Loucy (cell line): ENCODE data around the gene ETNK2.

Experiments
- H2AFZ ChIP-seq: fragments of 200-600 bp; sonication (generic); 2 replicates; pipeline ENCODE4 v1.6.0; 2016; ENCODE audit warnings: antibody characterized with exemption, mild to moderate bottlenecking, low read length, moderate library complexity
- H3F3A ChIP-seq: fragments of 200-600 bp; 2 replicates; pipeline ENCODE4 v1.6.0; 2016; ENCODE audit warnings: antibody characterized with exemption, low read depth, mild to moderate bottlenecking
- H3K27me3 ChIP-seq: fragments of 200-600 bp; sonication (generic); 2 replicates; pipeline ENCODE4 v1.6.1; 2014; ENCODE audit warnings: low read length, mild to moderate bottlenecking; ENCODE audit not compliant: insufficient read depth, poor library complexity, severe bottlenecking
- H3K36me3 ChIP-seq: fragments of 200-600 bp; sonication (generic); 2 replicates; pipeline ENCODE4 v1.6.1; 2016; ENCODE audit warnings: low read length; ENCODE audit not compliant: insufficient read depth
- H3K4me1 ChIP-seq: fragments of 200-600 bp; sonication (generic); 2 replicates; pipeline ENCODE4 v1.5.1; 2014; ENCODE audit warnings: low read length, mild to moderate bottlenecking; ENCODE audit not compliant: insufficient read depth, poor library complexity, severe bottlenecking
- H3K4me2 ChIP-seq: fragments of 200-600 bp; sonication (generic); 2 replicates; pipeline ENCODE4 v1.6.0; 2014; ENCODE audit warnings: antibody characterized with exemption, low read length, low read depth, mild to moderate bottlenecking; ENCODE audit not compliant: poor library complexity, severe bottlenecking
- H3K4me3 ChIP-seq: fragments of 200-600 bp; sonication (generic); 2 replicates; pipeline ENCODE4 v1.5.1; 2014; ENCODE audit warnings: low read length, mild to moderate bottlenecking, mixed read lengths; ENCODE audit not compliant: poor library complexity, severe bottlenecking
- H3K79me2 ChIP-seq: fragments of 200-600 bp; sonication (generic); 2 replicates; pipeline ENCODE4 v1.6.1; 2014; ENCODE audit warnings: low read length; ENCODE audit not compliant: insufficient read depth
- H3K9ac ChIP-seq: fragments of 200-600 bp; sonication (generic); 2 replicates; pipeline ENCODE4 v1.6.0; 2014; ENCODE audit warnings: mild to moderate bottlenecking, low read depth, low read length, moderate library complexity; ENCODE audit not compliant: poor library complexity, severe bottlenecking
- H3K9me2 ChIP-seq: fragments of 200-600 bp; sonication (generic); replicated peaks from 2 replicates; pipeline ENCODE4 v1.6.1; 2016; ENCODE audit warnings: low read depth, low read length, mixed read lengths
- H3K9me3 ChIP-seq: fragments of 200-600 bp; sonication (generic); 2 replicates; pipeline ENCODE4 v1.6.1; 2014; ENCODE audit warnings: mild to moderate bottlenecking, antibody characterized with exemption, low read length, low read depth; ENCODE audit not compliant: insufficient read depth
- H4K20me1 ChIP-seq: fragments of 200-600 bp; sonication (generic); 2 replicates; pipeline ENCODE4 v1.6.0; 2014; ENCODE audit warnings: antibody characterized with exemption, low read length, mild to moderate bottlenecking; ENCODE audit not compliant: insufficient read depth, poor library complexity, severe bottlenecking
- CTCF ChIP-seq: fragments of 200-600 bp; sonication (generic); conservative IDR thresholded peaks from 2 replicates; pipeline ENCODE4 v1.5.1; 2014; ENCODE audit warnings: mild to moderate bottlenecking, antibody characterized with exemption, low read length
- EZH2phosphoT487 ChIP-seq: fragments of 200-600 bp; IDR thresholded peaks from 2 replicates; pipeline ENCODE4 v1.6.1; 2018; ENCODE audit warnings: antibody characterized with exemption, mild to moderate bottlenecking, moderate library complexity, borderline replicate concordance

ETNK2 gene

GRCh38 chr1:204128964-204129896 lies 22.6 kb downstream of the ETNK2 start:
- H3K9me3 ChIP-seq, result no peaks in the 10 kb centered on the region
- H2AFZ ChIP-seq, result peak overlapping the region; percentile 91
- peaks cover 8% of the 10 kb centered on the region for H3K4me1 ChIP-seq
- H3F3A ChIP-seq, result no peaks in the 10 kb centered on the region
- H3K36me3 ChIP-seq, result no peaks in the 10 kb centered on the region
- H3K9me2 ChIP-seq, result no peaks in the 10 kb centered on the region
- TF ChIP-seq EZH2phosphoT487, result no peak
- TF ChIP-seq CTCF, result peak; percentile 83
- H3K9ac ChIP-seq, result peak overlapping the region; percentile 30
- no peaks in the 10 kb centered on the region for H4K20me1 ChIP-seq
- no peaks in the 10 kb centered on the region for H3K27me3 ChIP-seq
- H3K4me3 ChIP-seq, result peak overlapping the region; percentile 43
- H3K79me2 ChIP-seq, result no peaks in the 10 kb centered on the region
- H3K4me2 ChIP-seq, result peak overlapping the region; percentile 64

GRCh38 chr1:204128464-204128963 lies 23.3 kb downstream of the ETNK2 start:
- H3K79me2 ChIP-seq, result no peaks in the 10 kb centered on the region
- peak overlapping the region; percentile 30 for H3K9ac ChIP-seq
- H3K4me2 ChIP-seq, result peak overlapping the region; percentile 64
- no peaks in the 10 kb centered on the region for H3K9me2 ChIP-seq
- peak overlapping the region; percentile 91 for H2AFZ ChIP-seq
- no peaks in the 10 kb centered on the region for H3K9me3 ChIP-seq
- H4K20me1 ChIP-seq, result no peaks in the 10 kb centered on the region
- peaks cover 8% of the 10 kb centered on the region for H3K4me1 ChIP-seq
- no peaks in the 10 kb centered on the region for H3K27me3 ChIP-seq
- H3K4me3 ChIP-seq, result peak overlapping the region; percentile 43
- TF ChIP-seq EZH2phosphoT487 (no peak), CTCF (no peak)
- no peaks in the 10 kb centered on the region for H3F3A ChIP-seq
- no peaks in the 10 kb centered on the region for H3K36me3 ChIP-seq

DNA sequence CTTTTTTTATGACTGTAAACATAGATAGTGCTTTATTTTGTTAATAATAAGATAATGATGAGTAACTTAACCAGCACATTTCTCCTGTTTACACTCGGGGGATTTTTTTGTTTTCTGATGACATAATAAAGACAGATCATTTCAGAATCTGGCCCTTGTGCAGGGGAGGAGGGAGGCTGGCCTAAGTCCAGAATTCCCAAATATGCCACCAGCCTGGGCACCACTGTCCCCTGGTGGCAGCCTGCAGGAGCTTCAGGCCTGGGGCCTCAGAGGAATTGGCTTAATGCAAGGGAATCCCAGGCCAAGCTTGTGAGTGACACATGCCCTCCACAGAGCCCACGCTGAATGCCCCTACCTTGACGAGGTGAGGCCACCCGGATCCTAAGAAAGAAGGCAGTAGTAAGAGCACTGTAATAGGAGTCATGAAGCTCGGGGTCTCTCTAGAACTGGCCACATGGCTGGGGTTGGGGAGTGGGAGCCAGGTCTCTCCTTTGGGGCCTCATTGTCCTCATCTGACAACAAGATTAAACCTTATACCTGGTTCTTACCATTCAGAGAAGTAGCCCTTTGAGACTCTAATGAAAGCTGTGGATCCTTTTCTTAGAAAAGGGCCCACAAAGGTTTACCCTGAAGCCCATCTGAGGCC lies 24.1 kb downstream of the ETNK2 start:
- Histone ChIP-seq H3K9me2 (no peaks in the 10 kb centered on the region), H3K4me1 (peaks cover 12% of the 10 kb centered on the region), H3K36me3 (no peaks in the 10 kb centered on the region), H3F3A (no peaks in the 10 kb centered on the region), H3K4me2 (no peak overlapping the region), H3K79me2 (no peaks in the 10 kb centered on the region), H3K9me3 (no peaks in the 10 kb centered on the region), H3K9ac (no peak overlapping the region), H3K4me3 (no peak overlapping the region), H2AFZ (0 out of 2 replicates have a peak overlapping the region, but pooled peaks have one; percentile 91), H3K27me3 (no peaks in the 10 kb centered on the region), H4K20me1 (no peaks in the 10 kb centered on the region)
- TF ChIP-seq EZH2phosphoT487 (no peak), CTCF (peak; percentile 98)
